Muscle layer of colon (tissue), 2 donors: ENCODE data around the gene ATP9B.
"Not testable (repeated sequence)": the region's sequence is repeated elsewhere in the genome, so short reads cannot be mapped to it uniquely, and the experiment has no call there.

ENCODE experiments used
- H3K27ac ChIP-seq: one replicate; pipeline ENCODE4 v1.7.0; 2013; ENCODE audit warnings: low read depth, mild to moderate bottlenecking, low read length, moderate library complexity
- H3K27me3 ChIP-seq, 2 donors: one replicate each; pipeline ENCODE4 v1.7.0; 2013; ENCODE audit warnings: low read length in 2 of 2, mild to moderate bottlenecking in 2 of 2; ENCODE audit not compliant: insufficient read depth in 2 of 2, control insufficient read depth in 1 of 2
- H3K36me3 ChIP-seq: one replicate; pipeline ENCODE4 v1.7.0; 2013; ENCODE audit warnings: mild to moderate bottlenecking, low read length; ENCODE audit not compliant: insufficient read depth
- H3K4me1 ChIP-seq: one replicate; pipeline ENCODE4 v1.7.0; 2013; ENCODE audit warnings: mild to moderate bottlenecking, low read length; ENCODE audit not compliant: insufficient read depth
- H3K4me3 ChIP-seq, 2 donors: one replicate each; pipeline ENCODE4 v1.7.0; 2013; ENCODE audit warnings: low read length in 2 of 2, low read depth in 1 of 2, mild to moderate bottlenecking in 1 of 2, moderate library complexity in 1 of 2
- H3K9ac ChIP-seq: one replicate; pipeline ENCODE4 v1.7.0; 2013; ENCODE audit warnings: low read length
- H3K9me3 ChIP-seq: one replicate; pipeline ENCODE4 v1.7.0; 2013; ENCODE audit warnings: mild to moderate bottlenecking, low read length
- donor health status: abdominal sarcoma.
- donor health status: Adenocarcinoma of cecum.

The ATP9B gene

DNA sequence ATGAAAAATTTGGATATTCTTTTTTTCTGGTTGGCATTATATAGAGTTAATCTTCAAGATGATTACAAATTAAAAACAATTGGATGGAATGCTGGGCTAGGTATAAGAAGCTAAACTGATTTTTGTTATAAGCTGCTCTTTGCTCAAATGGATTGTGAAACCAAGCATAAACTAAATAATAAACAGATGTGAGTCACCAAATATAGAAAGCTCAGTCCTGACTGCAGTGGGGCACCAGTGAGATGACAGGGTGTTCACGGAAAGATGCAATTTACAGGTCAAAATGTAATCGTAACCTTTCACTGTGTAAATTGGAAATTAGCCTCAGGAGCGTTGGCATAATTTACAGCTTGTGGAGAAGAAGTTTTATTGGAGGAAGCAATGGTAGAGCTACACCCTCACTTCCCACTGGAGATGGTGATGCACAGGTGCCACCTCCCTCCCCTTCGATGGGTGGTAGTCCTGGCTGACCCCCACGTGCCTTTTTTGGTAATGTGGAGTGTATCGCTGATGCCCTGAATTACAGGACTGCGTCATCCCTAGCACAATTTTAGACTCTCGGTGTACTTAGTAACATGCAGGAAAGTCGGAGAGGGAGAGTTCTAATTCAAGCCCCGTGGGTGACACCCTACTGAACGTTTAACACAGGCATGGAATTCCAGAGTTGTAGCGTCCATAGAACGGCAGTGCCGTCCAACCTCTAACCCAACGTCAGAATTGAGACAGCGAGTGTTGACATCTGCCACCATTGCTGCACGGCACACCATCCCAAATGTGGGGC, 252.6 kb downstream of the ATP9B start:
- H3K4me1 ChIP-seq, result no peaks in the 10 kb centered on the region
- H3K36me3 ChIP-seq, result peaks cover 3% of the 10 kb centered on the region

DNA sequence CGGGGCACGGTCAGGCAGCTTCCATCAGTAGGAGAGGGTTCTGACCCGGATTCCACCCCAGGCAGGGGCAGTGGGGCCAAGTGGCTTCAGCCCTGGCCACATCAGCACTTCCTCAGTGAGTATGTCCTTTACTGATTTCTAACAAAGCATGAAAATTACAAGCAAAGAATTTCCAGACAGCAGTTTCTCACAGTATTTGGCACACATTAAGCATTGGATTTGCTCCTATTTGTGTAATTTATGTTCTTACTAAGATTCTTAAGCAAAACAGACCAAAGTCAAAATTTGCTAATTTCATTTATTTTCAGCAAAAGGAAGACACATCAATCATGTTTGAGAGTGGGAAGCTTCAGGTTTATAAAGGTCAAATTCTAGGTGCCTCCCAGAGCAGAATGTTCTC, 253.2 kb downstream of the ATP9B start:
- Histone ChIP-seq H3K27ac (no peak overlapping the region), H3K9me3 (no peaks in the 10 kb centered on the region), H3K4me3 (no peak overlapping the region), H3K36me3 (peaks cover 3% of the 10 kb centered on the region), H3K4me1 (no peaks in the 10 kb centered on the region), H3K27me3 (no peaks in the 10 kb centered on the region), H3K9ac (no peak overlapping the region)

More for the DNA sequence above, 252.6 kb downstream of the ATP9B start:
- Histone ChIP-seq H3K9me3 (no peaks in the 10 kb centered on the region), H3K27me3 (no peaks in the 10 kb centered on the region), H3K4me3 (no peak overlapping the region), H3K27ac (no peak overlapping the region), H3K9ac (no peak overlapping the region)

DNA sequence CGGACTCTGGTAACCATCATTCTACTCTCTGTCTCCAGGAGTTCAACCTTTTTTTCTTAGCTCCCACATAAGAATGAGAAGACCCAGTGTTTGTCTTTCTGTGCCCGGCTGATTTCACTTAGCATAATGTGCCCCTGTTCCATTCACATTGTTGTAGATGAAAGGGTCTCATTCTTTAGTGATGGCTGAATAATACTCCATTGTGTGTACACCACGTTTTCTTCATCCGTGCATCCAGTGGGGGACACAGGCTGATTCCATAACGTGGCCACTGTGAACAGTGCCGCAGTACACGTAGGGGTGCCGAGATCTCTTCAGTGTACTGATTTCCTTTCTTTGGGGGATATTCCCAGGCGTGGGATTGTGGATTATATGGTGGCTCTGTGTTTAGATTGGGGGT, 254.3 kb downstream of the ATP9B start:
- Histone ChIP-seq H3K36me3 (peaks cover 3% of the 10 kb centered on the region), H3K4me1 (no peaks in the 10 kb centered on the region), H3K27ac (no peak overlapping the region), H3K9ac (no peak overlapping the region), H3K9me3 (no peaks in the 10 kb centered on the region), H3K27me3 (no peaks in the 10 kb centered on the region), H3K4me3 (no peak overlapping the region)

DNA sequence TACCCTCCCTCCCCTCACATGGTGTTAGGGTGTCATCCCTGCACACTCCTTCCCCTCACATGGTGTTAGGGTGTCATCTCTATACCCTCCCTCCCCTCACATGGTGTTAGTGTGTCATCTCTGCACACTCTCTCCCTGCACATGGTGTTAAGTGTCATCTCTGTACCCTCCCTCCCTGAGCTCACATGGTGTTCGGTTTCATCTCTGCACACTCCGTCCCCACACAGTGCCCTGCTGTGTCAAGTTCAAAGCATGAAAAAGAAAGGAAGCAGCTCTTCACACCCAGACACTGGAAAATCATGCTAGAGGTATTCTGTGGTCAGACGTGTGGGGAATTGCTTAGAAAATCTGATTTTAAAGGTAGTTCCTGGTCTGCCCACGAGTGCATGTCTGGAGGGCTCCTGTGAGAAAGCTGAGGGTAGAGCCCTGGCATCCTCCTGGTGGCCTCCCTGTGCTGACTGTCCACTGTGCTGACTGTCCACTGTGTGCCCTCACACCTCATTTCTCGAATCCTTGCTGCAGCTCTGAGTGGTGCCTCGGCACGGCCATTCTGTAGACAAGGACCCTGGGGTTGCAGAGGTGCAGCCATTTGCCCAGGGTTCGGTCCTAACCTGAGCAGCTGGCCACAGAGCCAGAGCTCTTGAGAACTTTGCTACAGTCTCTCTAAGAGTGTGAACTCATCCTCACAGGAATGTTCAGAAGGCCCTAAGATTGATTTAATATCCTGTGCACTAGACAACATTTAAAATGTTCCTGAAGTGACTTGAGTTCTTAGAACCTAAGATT, 257.4 kb downstream of the ATP9B start:
- Histone ChIP-seq H3K9ac (no peak overlapping the region), H3K27ac (no peak overlapping the region), H3K27me3 (no peaks in the 10 kb centered on the region), H3K36me3 (peaks cover 9% of the 10 kb centered on the region), H3K4me3 (no peak overlapping the region), H3K9me3 (no peaks in the 10 kb centered on the region), H3K4me1 (no peaks in the 10 kb centered on the region)

DNA sequence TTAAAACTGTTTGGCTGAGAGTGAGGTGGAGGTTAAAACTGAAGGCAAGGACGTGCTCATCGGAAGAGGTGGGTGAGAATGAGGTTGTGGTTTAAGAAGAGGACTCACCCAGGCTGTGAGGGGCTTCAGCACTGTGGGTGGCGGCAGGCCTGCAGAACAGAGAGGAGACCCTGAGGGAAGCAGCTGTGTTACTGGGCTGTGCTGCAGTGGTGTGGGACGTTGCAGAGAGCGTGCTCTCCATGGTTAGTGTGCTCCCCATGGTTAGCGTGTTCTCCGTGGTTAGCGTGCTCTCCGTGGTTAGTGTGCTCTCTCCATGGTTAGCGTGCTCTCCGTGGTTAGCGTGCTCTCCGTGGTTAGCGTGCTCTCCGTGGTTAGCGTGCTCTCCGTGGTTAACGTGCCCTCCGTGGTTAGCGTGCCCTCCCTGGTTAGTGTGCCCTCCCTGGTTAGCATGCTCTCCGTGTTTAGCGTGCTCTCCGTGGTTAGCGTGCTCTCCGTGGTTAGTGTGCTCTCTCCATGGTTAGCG, 258.1 kb downstream of the ATP9B start:
- Histone ChIP-seq H3K36me3 (peaks cover 9% of the 10 kb centered on the region), H3K4me1 (no peaks in the 10 kb centered on the region), H3K9ac (no peak overlapping the region), H3K9me3 (no peaks in the 10 kb centered on the region), H3K4me3 (no peak overlapping the region), H3K27ac (no peak overlapping the region), H3K27me3 (no peaks in the 10 kb centered on the region)

DNA sequence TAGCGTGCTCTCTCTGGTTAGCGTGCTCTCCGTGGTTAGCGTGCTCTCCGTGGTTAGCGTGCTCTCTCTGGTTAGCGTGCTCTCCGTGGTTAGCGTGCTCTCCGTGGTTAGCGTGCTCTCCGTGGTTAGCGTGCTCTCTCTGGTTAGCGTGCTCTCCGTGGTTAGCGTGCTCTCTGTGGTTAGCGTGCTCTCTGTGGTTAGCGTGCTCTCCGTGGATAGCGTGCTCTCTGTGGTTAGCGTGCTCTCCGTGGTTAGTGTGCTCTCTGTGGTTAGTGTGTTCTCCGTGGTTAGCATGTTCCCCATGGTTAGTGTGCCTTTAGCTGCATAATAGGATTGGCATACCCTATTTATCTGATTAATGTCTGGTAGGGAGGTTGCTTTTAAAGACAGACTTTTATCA, 258.7 kb downstream of the ATP9B start:
- H3K27ac ChIP-seq, H3K9me3 ChIP-seq, H3K4me3 ChIP-seq, H3K4me1 ChIP-seq, H3K27me3 ChIP-seq, H3K9ac ChIP-seq: not testable (repeated sequence)
- H3K36me3 ChIP-seq, result peaks cover 13% of the 10 kb centered on the region

DNA sequence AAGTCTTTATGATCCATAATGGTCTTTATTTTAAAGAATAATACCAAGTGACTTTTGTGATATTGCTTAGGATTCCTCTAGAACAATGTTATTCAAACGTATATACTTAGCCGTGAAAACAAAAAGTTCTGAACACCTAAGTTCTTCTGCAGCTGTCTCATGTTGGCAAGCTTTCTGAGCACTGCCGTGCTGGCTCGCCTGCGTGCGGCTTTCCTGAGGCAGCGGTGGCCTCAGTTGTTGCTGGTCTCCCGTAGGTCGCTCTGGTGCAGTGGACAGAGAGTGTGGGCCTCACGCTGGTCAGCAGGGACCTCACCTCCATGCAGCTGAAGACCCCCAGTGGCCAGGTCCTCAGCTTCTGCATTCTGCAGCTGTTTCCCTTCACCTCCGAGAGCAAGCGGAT, 259.7 kb downstream of the ATP9B start:
- Histone ChIP-seq H3K9ac (no peak overlapping the region), H3K36me3 (peaks cover 13% of the 10 kb centered on the region), H3K4me3 (no peak overlapping the region), H3K9me3 (no peaks in the 10 kb centered on the region), H3K27me3 (no peaks in the 10 kb centered on the region), H3K27ac (no peak overlapping the region), H3K4me1 (no peaks in the 10 kb centered on the region)

DNA sequence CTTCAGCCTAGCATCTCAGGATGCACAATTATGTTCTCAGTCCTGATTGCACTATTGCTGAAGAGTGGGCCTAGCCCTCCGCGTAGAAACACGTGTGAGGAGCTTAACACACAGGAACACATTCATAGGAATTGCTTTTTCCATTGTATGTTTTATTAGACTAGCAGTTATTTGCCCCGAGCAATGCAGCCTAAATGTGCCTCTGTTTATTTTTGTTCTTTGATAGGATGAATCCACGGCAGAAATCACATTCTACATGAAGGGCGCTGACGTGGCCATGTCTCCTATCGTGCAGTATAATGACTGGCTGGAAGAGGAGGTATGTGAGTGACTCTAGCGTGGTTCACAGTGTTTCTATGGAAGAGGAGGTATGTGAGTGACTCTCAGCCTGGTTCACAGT, 260.6 kb downstream of the ATP9B start:
- Histone ChIP-seq H3K9me3 (no peaks in the 10 kb centered on the region), H3K36me3 (peaks cover 13% of the 10 kb centered on the region), H3K4me3 (no peak overlapping the region)

DNA sequence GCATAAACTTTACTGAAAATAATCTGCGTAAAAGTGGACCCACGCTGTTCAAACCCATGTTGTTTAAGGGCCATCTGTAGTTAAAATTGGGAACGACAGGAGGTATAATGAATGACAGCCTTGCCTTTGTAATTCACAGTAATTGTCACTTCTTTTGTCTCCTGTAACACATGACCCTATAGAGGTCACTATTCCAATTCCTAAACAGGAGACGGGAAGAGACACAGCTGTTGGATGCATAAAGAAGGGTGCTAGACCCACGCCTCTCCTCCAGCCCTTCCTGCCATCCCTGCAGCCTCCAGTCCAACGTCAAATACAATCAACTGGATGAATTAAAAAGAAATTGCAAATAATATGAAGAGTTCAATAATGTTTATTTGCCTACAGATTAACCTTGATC, 263.5 kb downstream of the ATP9B start:
- Histone ChIP-seq H3K36me3 (peaks cover 25% of the 10 kb centered on the region), H3K27me3 (no peaks in the 10 kb centered on the region), H3K9ac (no peak overlapping the region), H3K9me3 (no peaks in the 10 kb centered on the region), H3K27ac (no peak overlapping the region), H3K4me1 (no peaks in the 10 kb centered on the region), H3K4me3 (no peak overlapping the region)

More for the DNA sequence above, 260.6 kb downstream of the ATP9B start:
- Histone ChIP-seq H3K4me1 (no peaks in the 10 kb centered on the region), H3K27ac (no peak overlapping the region), H3K27me3 (no peaks in the 10 kb centered on the region), H3K9ac (no peak overlapping the region)

DNA sequence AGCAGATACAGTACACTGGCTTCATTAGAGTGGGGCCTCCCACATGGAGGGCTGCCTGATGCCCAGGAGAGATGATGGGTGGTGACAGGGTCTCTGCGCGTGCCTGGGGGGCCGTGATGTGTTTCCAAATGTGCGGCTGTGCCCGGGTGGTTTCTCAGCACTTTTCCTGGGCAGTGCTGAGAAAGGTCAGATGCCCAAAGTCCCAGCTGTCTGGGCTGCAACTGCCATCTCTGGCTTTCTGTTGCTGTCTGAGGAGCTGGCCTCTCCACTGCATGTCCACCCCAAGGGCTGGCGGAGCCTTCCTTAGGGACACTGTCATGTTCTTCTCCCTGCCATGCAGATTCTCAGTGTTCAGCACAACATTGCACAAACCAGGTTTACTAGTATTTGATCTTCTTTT, 263.9 kb downstream of the ATP9B start:
- Histone ChIP-seq H3K36me3 (peaks cover 29% of the 10 kb centered on the region), H3K9ac (no peak overlapping the region), H3K4me1 (no peaks in the 10 kb centered on the region)

DNA sequence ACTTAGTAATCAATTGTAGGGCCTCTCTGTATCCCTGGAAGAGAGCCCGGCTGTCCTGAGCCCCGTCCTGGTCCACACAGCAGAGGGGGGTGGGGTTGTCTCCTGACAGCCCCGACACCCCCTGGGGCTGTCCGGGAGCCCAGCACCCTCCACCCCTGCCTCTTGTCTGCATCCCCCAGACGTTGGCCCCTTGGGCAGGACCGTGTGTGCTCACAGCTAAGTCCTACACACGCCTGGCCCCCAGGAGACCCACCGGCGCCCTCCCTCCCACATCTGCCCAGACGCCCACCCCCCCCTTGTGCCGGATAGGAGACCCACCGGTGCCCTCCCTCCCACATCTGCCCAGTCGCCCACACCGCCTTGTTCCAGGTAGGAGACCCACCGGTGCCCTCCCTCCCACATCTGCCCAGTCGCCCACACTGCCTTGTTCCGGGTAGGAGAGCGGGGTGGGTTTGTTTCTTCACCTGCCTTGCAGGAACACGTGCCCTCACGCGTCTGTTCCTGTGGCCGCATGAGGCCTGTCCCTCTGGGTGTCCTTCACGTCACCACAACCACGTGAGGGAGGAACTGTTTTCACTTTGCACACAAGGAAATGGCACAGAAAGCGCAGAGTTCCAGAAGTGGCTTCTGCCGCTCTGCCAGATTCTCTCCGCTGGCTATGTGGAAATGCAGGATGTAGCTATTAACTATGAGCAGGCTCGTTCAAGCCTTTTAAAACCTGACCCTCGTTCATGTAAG, 265.5 kb downstream of the ATP9B start:
- no peaks in the 10 kb centered on the region for H3K27me3 ChIP-seq
- peaks cover 33% of the 10 kb centered on the region for H3K36me3 ChIP-seq
- no peaks in the 10 kb centered on the region for H3K4me1 ChIP-seq
- H3K4me3 ChIP-seq, result no peak overlapping the region
- H3K9me3 ChIP-seq, result no peaks in the 10 kb centered on the region
- H3K9ac ChIP-seq, result no peak overlapping the region
- no peak overlapping the region for H3K27ac ChIP-seq

More for the DNA sequence above, 263.9 kb downstream of the ATP9B start:
- Histone ChIP-seq H3K27ac (no peak overlapping the region), H3K4me3 (no peak overlapping the region), H3K9me3 (no peaks in the 10 kb centered on the region), H3K27me3 (no peaks in the 10 kb centered on the region)
